Measurements from ENCODE around the gene KPNA6.

KPNA6 gene

GRCh38 chr1:32094746-32095521 is 12.9 kb upstream of the KPNA6 start:
- no peak for TF ChIP-seq CTCF (IDR thresholded peaks at IDR 0.05)

GRCh38 chr1:32099426-32099825 is 8.4 kb upstream of the KPNA6 start:
- no peak for TF ChIP-seq CTCF (IDR thresholded peaks at IDR 0.05)

GRCh38 chr1:32100359-32100758 is 7.5 kb upstream of the KPNA6 start:
- TF ChIP-seq CTCF (IDR thresholded peaks at IDR 0.05), result no peak

- no peak for TF ChIP-seq CTCF (IDR thresholded peaks at IDR 0.05)
Observed at GRCh38 chr1:32100807-32101708, 6.8 kb upstream of the KPNA6 start.

GRCh38 chr1:32104127-32104526 is 3.7 kb upstream of the KPNA6 start:
- TF ChIP-seq CTCF (IDR thresholded peaks at IDR 0.05), result no peak

- no peak for TF ChIP-seq CTCF (IDR thresholded peaks at IDR 0.05)
Observed at GRCh38 chr1:32105338-32105737, 2.5 kb upstream of the KPNA6 start.

GRCh38 chr1:32106663-32107275 is 1.1 kb upstream of the KPNA6 start:
- no peak for TF ChIP-seq CTCF (IDR thresholded peaks at IDR 0.05)

Measured in LNCAP (cell line).